Measurements from ENCODE around the gene CNTLN.

DNA sequence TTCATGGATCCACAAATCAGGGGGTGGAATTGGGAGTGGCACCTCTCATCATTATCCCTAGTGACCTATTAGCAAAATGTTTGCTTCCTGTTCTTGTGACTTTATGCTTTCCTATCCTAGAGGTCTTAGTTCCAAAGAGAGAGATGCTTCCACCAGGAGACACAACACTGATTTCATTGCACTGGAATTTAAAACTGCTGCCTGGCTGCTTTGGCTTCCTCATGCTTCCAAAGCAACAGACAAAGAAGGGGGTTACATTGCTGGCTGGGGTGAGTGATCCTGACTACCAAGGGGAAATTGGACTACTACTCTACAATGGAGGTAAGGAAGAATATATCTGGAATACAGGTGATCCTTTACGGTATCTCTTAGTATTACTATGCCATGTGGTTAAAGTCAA lies 374.9 kb downstream of the CNTLN start:
- TF ChIP-seq, protein P1, sequence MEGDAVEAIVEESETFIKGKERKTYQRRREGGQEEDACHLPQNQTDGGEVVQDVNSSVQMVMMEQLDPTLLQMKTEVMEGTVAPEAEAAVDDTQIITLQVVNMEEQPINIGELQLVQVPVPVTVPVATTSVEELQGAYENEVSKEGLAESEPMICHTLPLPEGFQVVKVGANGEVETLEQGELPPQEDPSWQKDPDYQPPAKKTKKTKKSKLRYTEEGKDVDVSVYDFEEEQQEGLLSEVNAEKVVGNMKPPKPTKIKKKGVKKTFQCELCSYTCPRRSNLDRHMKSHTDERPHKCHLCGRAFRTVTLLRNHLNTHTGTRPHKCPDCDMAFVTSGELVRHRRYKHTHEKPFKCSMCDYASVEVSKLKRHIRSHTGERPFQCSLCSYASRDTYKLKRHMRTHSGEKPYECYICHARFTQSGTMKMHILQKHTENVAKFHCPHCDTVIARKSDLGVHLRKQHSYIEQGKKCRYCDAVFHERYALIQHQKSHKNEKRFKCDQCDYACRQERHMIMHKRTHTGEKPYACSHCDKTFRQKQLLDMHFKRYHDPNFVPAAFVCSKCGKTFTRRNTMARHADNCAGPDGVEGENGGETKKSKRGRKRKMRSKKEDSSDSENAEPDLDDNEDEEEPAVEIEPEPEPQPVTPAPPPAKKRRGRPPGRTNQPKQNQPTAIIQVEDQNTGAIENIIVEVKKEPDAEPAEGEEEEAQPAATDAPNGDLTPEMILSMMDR (conservative IDR thresholded peaks at IDR 0.05; ENCODE audit: low read length): no peak
- TF ChIP-seq EZH2phosphoT487 (IDR thresholded peaks at IDR 0.05; ENCODE audit: borderline replicate concordance): no peak
